Keratinocyte (primary cell): ENCODE results near the gene PRUNE1.

Experiments used
- CTCF ChIP-seq, 3 experiments: IDR thresholded peaks in 1 of 3; conservative IDR thresholded peaks in 1 of 3; optimal IDR thresholded peaks in 1 of 3; 2 replicates in 2 of 3; 3 replicates in 1 of 3; pipeline versions ENCODE3 to v1.5.1; 2011; ENCODE audit warnings: low read length in 3 of 3, mild to moderate bottlenecking in 3 of 3, moderate library complexity in 2 of 3, control low read depth in 1 of 3, inconsistent platforms in 1 of 3; ENCODE audit not compliant: insufficient read depth in 2 of 3; ENCODE audit errors: extremely low read depth in 1 of 3
- EZH2 ChIP-seq: IDR thresholded peaks from one replicate; pipeline ENCODE4 v1.6.1; 2012; ENCODE audit warnings: inconsistent platforms, mild to moderate bottlenecking, low read length, moderate library complexity

- TF ChIP-seq CTCF (optimal IDR thresholded peaks at IDR 0.05 in 1 of 3, IDR thresholded peaks at IDR 0.05 in 1 of 3, conservative IDR thresholded peaks at IDR 0.05 in 1 of 3; ENCODE audit: extremely low read depth in 1 of 3, insufficient read depth in 2 of 3, low read length in 3 of 3) (no peak), EZH2 (no peak)
These were observed 51.9 kb downstream of the PRUNE1 start, which contains the start of gene MLLT11 for GRCh38 chr1:151060007-151060656.
